GM21786 (cell line): ENCODE measurements around the gene DNAJC16.
A peak's percentile ranks its signal among the peaks of the same experiment; 100 is the strongest.
"Not testable (repeated sequence)": the region's sequence is repeated elsewhere in the genome, so short reads cannot be mapped to it uniquely, and the experiment has no call there.

Source experiments
- ATAC-seq: cut with Tn5 transposase; IDR thresholded peaks from one replicate; pipeline ENCODE4 v1.9.1; 2021; ENCODE audit not compliant: unreplicated experiment

The DNAJC16 gene

GRCh38 chr1:15506831-15507230 lies 19.8 kb upstream of the DNAJC16 start:
- ATAC-seq, result no peak

GRCh38 chr1:15507278-15507677 lies 19.4 kb upstream of the DNAJC16 start:
- ATAC-seq, result no peak

DNA sequence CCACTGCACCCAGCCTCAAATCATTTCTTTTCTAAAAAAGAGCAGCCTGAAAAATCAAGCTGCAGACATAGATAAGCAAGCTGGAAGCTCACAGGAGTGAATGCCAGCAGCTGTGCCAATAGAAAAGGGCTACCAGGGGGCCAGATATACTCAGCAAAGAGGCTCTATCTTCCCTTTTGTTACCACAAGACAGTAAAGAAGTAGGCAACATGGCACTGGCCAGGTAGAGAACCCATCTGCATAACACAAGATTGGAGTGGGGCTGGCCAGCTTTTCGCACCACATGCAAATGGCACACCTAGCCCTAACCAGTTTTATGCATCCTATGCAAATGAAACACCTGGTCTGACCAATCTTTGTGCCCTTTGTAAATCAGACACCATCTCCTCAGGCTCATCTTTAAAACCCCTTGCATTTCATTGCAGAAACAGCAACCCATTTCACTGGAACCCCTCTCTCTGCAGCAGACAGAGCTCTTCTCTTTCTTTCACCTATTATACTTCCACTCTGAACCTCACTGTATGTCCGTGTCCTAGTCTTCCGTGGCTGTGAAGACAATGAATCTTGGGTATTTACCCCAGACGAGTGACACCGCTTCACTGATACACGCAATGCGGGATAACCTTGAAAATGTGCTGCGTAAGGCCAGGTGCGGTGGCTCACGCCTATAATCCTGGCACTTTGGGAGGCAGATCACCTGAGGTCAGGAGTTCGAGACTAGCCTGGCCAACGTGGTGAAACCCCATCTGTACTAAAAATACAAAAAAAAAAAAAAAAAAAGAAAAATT lies 17.8 kb upstream of the DNAJC16 start:
- no peak for ATAC-seq

DNA sequence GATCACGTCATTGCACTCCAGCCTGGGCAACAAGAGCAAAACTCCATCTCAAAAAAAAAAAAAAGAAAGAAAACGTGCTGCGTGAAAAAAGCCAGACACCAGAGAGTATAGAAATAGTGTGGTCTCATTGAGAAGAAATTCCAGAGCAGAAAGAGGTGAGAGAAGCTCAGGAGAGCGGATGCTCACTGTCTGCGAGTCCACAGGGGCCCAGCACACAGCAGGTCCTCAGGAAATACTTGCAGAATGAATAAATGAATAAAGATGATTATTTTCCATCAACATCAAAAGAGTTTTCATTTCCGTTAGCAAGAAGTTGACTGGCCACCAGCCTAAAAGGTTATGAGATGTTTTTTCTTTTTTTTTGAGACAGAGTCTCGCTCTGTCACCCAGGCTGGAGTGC lies 17.1 kb upstream of the DNAJC16 start:
- ATAC-seq, result no peak

GRCh38 chr1:15510611-15511405 lies 15.8 kb upstream of the DNAJC16 start:
- ATAC-seq, result no peak

DNA sequence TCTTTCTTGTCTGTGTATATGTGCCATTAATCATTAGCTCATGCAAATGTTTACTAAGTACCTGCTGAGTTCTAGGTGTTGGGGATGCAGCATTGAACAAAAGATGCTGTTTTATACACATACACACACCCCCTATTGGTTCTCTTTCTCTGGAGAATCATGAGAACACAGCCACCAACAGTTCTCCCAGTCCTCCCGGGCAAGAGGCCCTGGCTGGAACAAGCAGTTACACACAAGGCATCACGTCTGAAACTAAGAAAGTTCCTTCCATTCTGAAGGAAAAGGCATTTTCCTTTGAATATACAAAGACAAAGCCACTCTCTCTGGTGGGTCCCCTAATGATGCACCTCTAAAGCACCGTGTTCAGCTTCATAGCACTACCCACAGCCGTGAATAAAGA lies 13.5 kb upstream of the DNAJC16 start:
- ATAC-seq, result no peak

GRCh38 chr1:15513919-15514318 lies 12.7 kb upstream of the DNAJC16 start:
- ATAC-seq, result no peak

DNA sequence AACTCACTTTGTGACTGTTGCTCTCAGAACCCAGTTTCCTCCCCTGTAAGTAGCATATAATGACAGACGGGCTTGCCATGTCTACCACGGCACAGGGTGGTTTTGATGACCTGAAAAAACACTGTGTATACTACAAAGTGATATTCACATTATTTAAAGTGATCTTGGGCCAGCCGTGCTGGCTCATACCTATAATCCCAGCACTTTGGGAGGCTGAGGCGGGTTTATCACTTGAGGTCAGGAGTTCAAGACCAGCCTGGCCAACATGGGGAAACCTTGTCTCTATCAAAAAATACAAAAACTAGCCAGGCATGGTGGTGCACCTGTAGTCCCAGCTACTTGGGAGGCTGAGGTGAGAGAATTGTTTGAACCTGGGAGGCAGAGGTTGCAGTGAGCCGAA lies 12.1 kb upstream of the DNAJC16 start:
- ATAC-seq, result not testable (repeated sequence)

GRCh38 chr1:15515022-15515663 lies 11.5 kb upstream of the DNAJC16 start:
- ATAC-seq, result no peak

GRCh38 chr1:15519625-15520024 lies 7.0 kb upstream of the DNAJC16 start:
- ATAC-seq, result no peak

- not testable (repeated sequence) for ATAC-seq
These were observed 5.3 kb upstream of the DNAJC16 start for GRCh38 chr1:15521206-15521906.

DNA sequence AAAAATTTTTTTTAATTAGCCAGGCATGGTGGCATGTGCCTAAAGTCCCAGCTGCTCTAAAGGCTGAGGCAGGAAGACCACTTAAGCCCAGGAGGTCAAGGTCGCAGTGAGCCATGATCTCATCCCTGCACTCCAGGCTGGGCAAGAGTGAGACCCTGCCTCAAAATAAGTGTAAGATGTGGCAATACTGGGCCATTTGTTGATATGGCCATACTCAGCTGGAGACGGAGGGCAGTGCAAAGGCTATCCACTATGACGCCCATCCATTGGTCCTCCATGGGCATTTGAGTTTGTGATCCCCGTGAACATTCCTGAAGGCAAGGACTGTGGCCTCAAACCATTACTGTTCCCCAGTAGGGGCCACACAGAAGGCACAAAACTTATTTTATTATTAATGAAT lies 4.1 kb upstream of the DNAJC16 start:
- no peak for ATAC-seq

GRCh38 chr1:15523104-15524020 lies 3.3 kb upstream of the DNAJC16 start:
- ATAC-seq, result no peak

DNA sequence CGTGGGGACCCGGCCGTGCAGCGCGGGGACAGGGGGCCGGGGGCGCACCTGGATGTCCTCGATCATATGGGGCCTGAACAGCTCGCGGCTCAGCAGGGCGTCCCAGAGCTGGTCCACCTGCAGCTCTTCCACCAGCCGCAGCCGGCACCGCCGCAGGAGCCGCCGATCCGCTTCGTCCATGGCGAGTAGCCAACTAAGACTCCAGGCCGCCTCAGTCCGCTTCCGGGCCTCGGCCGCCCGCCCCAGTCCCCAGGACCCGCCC lies 2.7 kb upstream of the DNAJC16 start, which contains the start of gene CASP9:
Gene CASP9, minus strand, starts transcription at position 195 of the 262 bp plus-strand sequence. Its CDS starts 15 bp downstream, at position 180.
- ATAC-seq, result no peak

DNA sequence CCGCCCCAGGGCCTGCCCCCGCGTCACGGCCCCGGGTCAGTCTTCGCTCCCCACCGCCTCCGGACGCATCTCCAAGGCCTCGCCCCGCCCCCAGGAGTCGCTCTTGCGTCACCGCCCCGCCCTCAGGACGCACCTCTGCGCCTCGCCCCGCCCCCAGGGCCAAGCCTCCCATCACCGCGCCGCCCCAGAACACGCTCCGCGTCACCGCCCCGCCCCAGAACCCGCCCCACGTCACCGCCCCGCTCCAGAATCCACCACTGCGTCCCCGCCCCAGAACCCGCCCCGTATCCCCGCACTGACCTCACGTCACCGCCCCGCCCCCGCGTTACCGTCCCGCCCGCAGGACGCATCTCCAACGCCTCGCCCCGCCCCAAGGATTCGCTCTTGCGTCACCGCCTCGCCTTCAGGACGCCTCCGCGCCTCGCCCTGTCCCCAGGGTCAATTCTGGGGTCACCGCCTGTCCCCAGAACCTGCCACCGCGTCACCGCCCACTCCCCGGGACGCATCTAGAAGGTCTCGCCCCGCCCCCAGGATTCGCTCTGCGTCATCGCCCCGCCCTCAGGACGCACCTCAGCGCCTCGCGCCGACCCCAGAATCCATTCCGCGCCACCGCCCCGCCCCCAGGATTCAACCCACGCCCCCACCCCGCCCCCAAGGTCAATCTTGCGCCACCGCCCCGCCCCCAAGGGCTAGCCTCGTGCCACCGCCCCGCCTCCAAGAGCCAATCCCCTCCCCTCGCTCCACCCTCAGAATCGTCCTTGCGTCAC lies 2.2 kb upstream of the DNAJC16 start:
- ATAC-seq, result peak; percentile 41

GRCh38 chr1:15525050-15526020 lies 1.3 kb upstream of the DNAJC16 start:
- ATAC-seq, result no peak

DNA sequence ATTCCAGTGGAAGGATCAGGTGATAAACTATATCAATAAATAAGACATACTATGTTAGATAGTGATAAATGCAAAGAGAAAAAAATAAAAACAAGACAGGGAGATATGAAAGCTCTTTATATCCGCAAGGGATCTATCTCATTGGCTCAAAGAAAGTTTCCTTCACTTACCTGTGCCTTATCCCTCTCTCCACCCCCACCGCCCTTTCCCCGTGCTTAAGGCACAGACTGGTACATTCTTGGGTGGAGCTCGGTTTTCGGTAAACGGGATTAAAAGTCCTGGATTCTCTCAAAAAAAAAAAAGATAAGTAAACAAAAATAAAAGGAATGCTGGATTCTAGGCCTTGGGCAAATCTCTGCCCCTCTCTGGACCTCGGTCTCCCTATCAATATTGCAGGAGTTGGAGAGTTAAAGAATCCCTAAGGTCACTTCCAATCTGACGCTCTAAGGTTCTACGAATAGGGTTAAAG lies 593 bp upstream of the DNAJC16 start:
- ATAC-seq, result no peak

- no peak for ATAC-seq
These were observed 4.4 kb downstream of the DNAJC16 start for GRCh38 chr1:15531003-15531402.
